Small intestine (tissue), 7 donors: ENCODE data around the gene VEGFD. TPM values are rescaled to one million over a fixed set of nuclear protein-coding genes. Genes with fewer than 3 reads are reported as not detected.

Experiments used
- DNase-seq, 2 donors: peaks; one replicate each; pipeline versions ENCODE4 v3.0.0 to v3.0.0-alpha.2; 2013
- FAIRE-seq: peaks from 2 replicates; lab custom pipeline; 2012; peaks lifted over from hg19 to GRCh38; lab: Jason Lieb, UNC
- H3K27ac ChIP-seq, 3 donors: one replicate each; pipeline ENCODE4 v1.5.1; 2013; ENCODE audit warnings: low read length in 2 of 3, mild to moderate bottlenecking in 2 of 3, control low read depth in 1 of 3, inconsistent platforms in 1 of 3, low read depth in 1 of 3, moderate library complexity in 1 of 3
- H3K27me3 ChIP-seq, 3 donors: one replicate each; pipeline ENCODE4 v1.6.1; 2013; ENCODE audit warnings: low read length in 3 of 3, inconsistent platforms in 1 of 3; ENCODE audit not compliant: control insufficient read depth in 3 of 3, insufficient read depth in 3 of 3
- H3K36me3 ChIP-seq, 3 donors: one replicate each; pipeline ENCODE4 v1.6.1; 2013; ENCODE audit warnings: low read length in 3 of 3, inconsistent platforms in 1 of 3, low read depth in 1 of 3, mild to moderate bottlenecking in 1 of 3, moderate library complexity in 1 of 3; ENCODE audit not compliant: control insufficient read depth in 3 of 3, insufficient read depth in 2 of 3
- H3K4me1 ChIP-seq, 3 donors: one replicate each; pipeline ENCODE4 v1.6.1; 2013; ENCODE audit warnings: low read length in 2 of 3, inconsistent platforms in 1 of 3, low read depth in 1 of 3, mild to moderate bottlenecking in 1 of 3, moderate library complexity in 1 of 3; ENCODE audit not compliant: control insufficient read depth in 3 of 3, insufficient read depth in 2 of 3
- H3K4me3 ChIP-seq, 3 donors: one replicate each; pipeline ENCODE4 v1.5.1; 2013; ENCODE audit warnings: low read length in 3 of 3, control low read depth in 1 of 3, inconsistent platforms in 1 of 3, low read depth in 1 of 3, mild to moderate bottlenecking in 1 of 3, moderate library complexity in 1 of 3
- H3K9me3 ChIP-seq, 2 donors: one replicate each; pipeline ENCODE4 v1.6.1; 2013; ENCODE audit warnings: low read depth in 1 of 2, low read length in 1 of 2; ENCODE audit not compliant: control insufficient read depth in 2 of 2, insufficient read depth in 1 of 2
- WGBS, 3 donors: extraction: QIAGEN DNeasy Blood & Tissue Kit; methylation state at CpG; one replicate each; pipeline ENCODE4 v1.1.7; 2013; 5-methylcytosine and 5-hydroxymethylcytosine counted together
- polyA plus RNA-seq, 4 donors: library from polyadenylated mRNA; stranded (reverse) in 3 of 4; unstranded in 1 of 4; fragments of 200-250 nt in 3 of 4; fragments of 120-200 nt in 1 of 4; gene quantifications; one replicate each; pipeline versions ENCODE4 v1.2.1 to v1.2.3, GENCODE V29; 2013
- donor health status: healthy with polysubstance abuse.
- donor health status: control.
- donor health status: control.
- donor health status: Bipolar disorder and iron deficiency.
- donor health status: healthy.

The VEGFD gene
- polyA plus RNA-seq, 4 donors, result 0.13 to 1.6 (median 1.1) TPM

- H3K27ac ChIP-seq, result no peak overlapping the region
- WGBS, 3 donors, result 72 to 84% (median 80%) methylated on average over 8 of the region's 8 CpGs
Observed at GRCh38 chrX:15382813-15383212, 1.4 kb downstream of the VEGFD start.

GRCh38 chrX:15376956-15377355 is 7.3 kb downstream of the VEGFD start:
- Histone ChIP-seq H3K27me3 (no peaks in the 10 kb centered on the region), H3K36me3 (no peaks in the 10 kb centered on the region), H3K4me3 (no peak overlapping the region), H3K9me3 (no peaks in the 10 kb centered on the region), H3K27ac (no peak overlapping the region), H3K4me1 (no peaks in the 10 kb centered on the region)
- DNase-seq (no peak), FAIRE-seq (no peak)
- WGBS, 3 donors, result 69 to 83% (median 83%) methylated on average over 1 of the region's 1 CpG

More at GRCh38 chrX:15382813-15383212, 1.4 kb downstream of the VEGFD start:
- Histone ChIP-seq H3K4me3 (no peak overlapping the region), H3K27me3 (no peaks in the 10 kb centered on the region), H3K36me3 (no peaks in the 10 kb centered on the region), H3K4me1 (no peaks in the 10 kb centered on the region), H3K9me3 (no peaks in the 10 kb centered on the region)
- FAIRE-seq (no peak), DNase-seq (no peak)

- Histone ChIP-seq H3K9me3 (no peaks in the 10 kb centered on the region), H3K27ac (no peak overlapping the region), H3K4me3 (no peak overlapping the region), H3K27me3 (no peaks in the 10 kb centered on the region), H3K36me3 (no peaks in the 10 kb centered on the region), H3K4me1 (no peaks in the 10 kb centered on the region)
- no peak for DNase-seq
- FAIRE-seq, result no peak
- WGBS, 3 donors, result 68 to 80% (median 72%) methylated on average over 3 of the region's 3 CpGs
Observed at GRCh38 chrX:15373976-15374375, 10.2 kb downstream of the VEGFD start.

GRCh38 chrX:15366506-15367352 is 17.5 kb downstream of the VEGFD start:
- 73 to 78% (median 75%) methylated on average over 9 of the region's 9 CpGs for WGBS, 3 donors
- FAIRE-seq, result no peak
- no peaks in the 10 kb centered on the region for H3K9me3 ChIP-seq
- H3K4me3 ChIP-seq, result no peak overlapping the region
- H3K4me1 ChIP-seq, result no peaks in the 10 kb centered on the region
- no peak for DNase-seq
- H3K27me3 ChIP-seq, result no peaks in the 10 kb centered on the region
- no peaks in the 10 kb centered on the region for H3K36me3 ChIP-seq
- no peak overlapping the region for H3K27ac ChIP-seq

GRCh38 chrX:15359701-15360100 is 24.5 kb downstream of the VEGFD start:
- Histone ChIP-seq H3K27ac (no peak overlapping the region), H3K4me1 (no peaks in the 10 kb centered on the region), H3K27me3 (no peaks in the 10 kb centered on the region), H3K9me3 (no peaks in the 10 kb centered on the region), H3K4me3 (no peak overlapping the region), H3K36me3 (no peaks in the 10 kb centered on the region)
- 44 to 71% (median 67%) methylated on average over 2 of the region's 2 CpGs for WGBS, 3 donors
- DNase-seq (no peak), FAIRE-seq (no peak)

GRCh38 chrX:15358533-15358932 is 25.7 kb downstream of the VEGFD start:
- Histone ChIP-seq H3K27ac (no peak overlapping the region), H3K36me3 (no peaks in the 10 kb centered on the region), H3K4me1 (no peaks in the 10 kb centered on the region), H3K4me3 (no peak overlapping the region), H3K27me3 (no peaks in the 10 kb centered on the region), H3K9me3 (no peaks in the 10 kb centered on the region)
- DNase-seq (no peak), FAIRE-seq (no peak)
- WGBS, 3 donors, result 57 to 85% (median 73%) methylated on average over 2 of the region's 2 CpGs

- Histone ChIP-seq H3K4me3 (no peak overlapping the region), H3K27ac (no peak overlapping the region), H3K4me1 (no peaks in the 10 kb centered on the region), H3K27me3 (no peaks in the 10 kb centered on the region), H3K9me3 (no peaks in the 10 kb centered on the region), H3K36me3 (no peaks in the 10 kb centered on the region)
- peak in 1 of 2 donors; percentile 3 for DNase-seq
- no peak for FAIRE-seq
- WGBS, 3 donors, result 44 to 72% (median 51%) methylated on average over 1 of the region's 1 CpG
Observed at GRCh38 chrX:15356444-15356843, 27.8 kb downstream of the VEGFD start.

GRCh38 chrX:15350329-15350996 is 33.8 kb downstream of the VEGFD start:
- DNase-seq (no peak), FAIRE-seq (no peak)
- no peaks in the 10 kb centered on the region for H3K4me1 ChIP-seq
- no peaks in the 10 kb centered on the region for H3K27me3 ChIP-seq
- no peaks in the 10 kb centered on the region for H3K9me3 ChIP-seq
- no peaks in the 10 kb centered on the region for H3K36me3 ChIP-seq
- 74 to 82% (median 76%) methylated on average over 8 of the region's 8 CpGs for WGBS, 3 donors
- H3K27ac ChIP-seq, result no peak overlapping the region
- no peak overlapping the region for H3K4me3 ChIP-seq
